OCI-LY7 (cell line): ENCODE results near the gene COL6A2. TPM values are rescaled to one million over a fixed set of nuclear protein-coding genes. Genes with fewer than 3 reads are reported as not detected.

Source experiments
- BruUV-seq: library from RNA; stranded (reverse); fragments of 400-500 nt; replicated peaks from 2 replicates; lab custom pipeline; 2021; lab: Mats Ljungman, UMichigan
- CTCF ChIA-PET: fragments of 300-600 bp; sonication (Branson Sonifier 250); formaldehyde crosslinking; loops from one replicate; lab custom pipeline; 2022; ENCODE audit warnings: antibody characterized with exemption; ENCODE audit not compliant: unreplicated experiment; lab: Charles Lee
- POLR2A ChIA-PET: fragments of 300-600 bp; sonication (Branson Sonifier 250); formaldehyde crosslinking; loops from one replicate; lab custom pipeline; 2022; ENCODE audit warnings: antibody characterized with exemption; lab: Charles Lee
- DNase-seq: peaks from one replicate; pipeline ENCODE4 v3.0.0-alpha.2; 2015; ENCODE audit warnings: low spot score
- H2AFZ ChIP-seq: fragments of 200-600 bp; sonication (generic), shearing (Covaris generic); 2 replicates; pipeline ENCODE4 v1.6.1; 2014; ENCODE audit warnings: mild to moderate bottlenecking, antibody characterized with exemption, low read length, moderate library complexity
- H3K27ac ChIP-seq: fragments of 200-600 bp; sonication (generic); 2 replicates; pipeline ENCODE4 v1.5.1; 2014; ENCODE audit warnings: mixed run types, low read depth, mild to moderate bottlenecking, moderate library complexity, low read length, inconsistent platforms; ENCODE audit not compliant: poor library complexity, severe bottlenecking
- H3K36me3 ChIP-seq: fragments of 200-600 bp; sonication (generic); 2 replicates; pipeline ENCODE4 v1.6.1; 2014; ENCODE audit warnings: mild to moderate bottlenecking, antibody characterized with exemption, low read length, moderate library complexity, mixed read lengths; ENCODE audit not compliant: insufficient read depth
- H3K4me1 ChIP-seq: fragments of 200-600 bp; sonication (generic); 2 replicates; pipeline ENCODE4 v1.5.1; 2014; ENCODE audit warnings: mild to moderate bottlenecking, low read length; ENCODE audit not compliant: insufficient read depth, poor library complexity, severe bottlenecking
- H3K4me2 ChIP-seq: fragments of 200-600 bp; sonication (generic); 2 replicates; pipeline ENCODE4 v1.6.1; 2014; ENCODE audit warnings: mild to moderate bottlenecking, low read length
- H3K4me3 ChIP-seq: fragments of 200-600 bp; sonication (generic); 2 replicates; pipeline ENCODE4 v1.5.1; 2014; ENCODE audit warnings: mild to moderate bottlenecking, low read depth, low read length; ENCODE audit not compliant: poor library complexity, severe bottlenecking
- H3K79me2 ChIP-seq: fragments of 200-600 bp; sonication (generic); 2 replicates; pipeline ENCODE4 v1.6.1; 2016; ENCODE audit warnings: low read depth, mild to moderate bottlenecking, low read length, moderate library complexity, mixed read lengths; ENCODE audit not compliant: insufficient read depth
- H3K9me2 ChIP-seq: fragments of 200-600 bp; sonication (generic); 2 replicates; pipeline ENCODE4 v1.6.1; 2016; ENCODE audit warnings: mild to moderate bottlenecking, low read length, mixed read lengths; ENCODE audit not compliant: insufficient read depth
- H3K9me3 ChIP-seq: fragments of 200-600 bp; sonication (generic); 2 replicates; pipeline ENCODE4 v1.6.1; 2014; ENCODE audit warnings: mild to moderate bottlenecking, mixed run types, low read length, mixed read lengths
- H4K20me1 ChIP-seq: fragments of 200-600 bp; sonication (generic); 2 replicates; pipeline ENCODE4 v1.6.1; 2014; ENCODE audit warnings: mild to moderate bottlenecking, antibody characterized with exemption, low read length, moderate library complexity, mixed read lengths; ENCODE audit not compliant: insufficient read depth
- CTCF ChIP-seq: fragments of 200-600 bp; sonication (generic); conservative IDR thresholded peaks from 2 replicates; pipeline ENCODE4 v1.5.1; 2014; ENCODE audit warnings: mild to moderate bottlenecking, antibody characterized with exemption, low read length, moderate library complexity, mixed read lengths
- EZH2phosphoT487 ChIP-seq: fragments of 200-600 bp; sonication (generic); IDR thresholded peaks from 2 replicates; pipeline ENCODE4 v1.6.1; 2018; ENCODE audit warnings: low read depth, borderline replicate concordance, mild to moderate bottlenecking, mixed run types, antibody characterized with exemption, low read length, moderate library complexity, mixed read lengths
- intact Hi-C: fragments of 100-400 bp; cut with micrococcal nuclease; formaldehyde crosslinking; loops from one replicate; pipeline ENCODE4 v1.10.0; 2022; ENCODE audit not compliant: unreplicated experiment
- total RNA-seq, 2 experiments: library from RNA; depleted of rRNA in 1 of 2; stranded (reverse); fragments of >200 nt in 1 of 2; shearing (Covaris generic) in 1 of 2; gene quantifications; 2 replicates each; pipeline ENCODE4 v1.2.3, GENCODE V29; 2014 to 2022

COL6A2 gene
- total RNA-seq, 2 experiments from 2014 or later = not detected

DNA sequence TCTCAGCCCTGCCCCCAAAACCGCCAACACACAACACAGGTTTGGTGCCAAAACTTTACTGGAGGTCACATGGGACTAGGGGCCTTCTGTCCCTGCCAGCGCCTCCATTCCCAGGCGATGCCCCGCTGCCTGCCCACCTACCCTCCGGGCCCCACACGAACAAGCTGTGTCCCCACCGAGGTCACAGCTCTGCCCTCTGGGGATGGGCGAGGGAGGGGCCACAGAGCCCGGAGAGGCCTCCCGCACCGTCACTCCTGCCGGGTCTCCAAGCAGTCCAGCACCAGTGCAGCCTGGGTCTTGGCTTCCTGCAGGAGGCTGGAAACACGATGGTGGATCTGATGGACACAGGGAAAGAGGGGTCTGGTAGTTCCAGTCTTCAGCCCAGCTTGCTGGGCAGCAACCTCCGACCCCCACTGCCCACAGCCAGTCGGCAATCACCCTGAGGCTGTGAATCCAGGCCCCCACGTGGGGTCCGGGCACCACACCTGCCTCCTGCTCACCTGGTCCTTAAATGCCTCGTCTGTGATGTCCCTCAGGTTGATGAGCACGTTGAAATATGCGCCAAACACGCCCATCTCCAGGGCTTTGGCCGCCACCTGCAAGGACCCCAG, 38.9 kb downstream of the COL6A2 start:
- H3K4me2 ChIP-seq = no peak overlapping the region
- H3K79me2 ChIP-seq = no peaks in the 10 kb centered on the region
- no peaks in the 10 kb centered on the region for H3K36me3 ChIP-seq
- no TSS peak for BruUV-seq
- H3K4me1 ChIP-seq = no peaks in the 10 kb centered on the region
- H3K9me2 ChIP-seq = no peaks in the 10 kb centered on the region
- no peaks in the 10 kb centered on the region for H3K9me3 ChIP-seq
- ChIA-PET POLR2A (no interaction called here), CTCF (no interaction called here)
- DNase-seq = no peak
- intact Hi-C loops = no loop called here
- no peaks in the 10 kb centered on the region for H4K20me1 ChIP-seq
- no peak overlapping the region for H2AFZ ChIP-seq
- no peak for TF ChIP-seq EZH2phosphoT487
- no peak for TF ChIP-seq CTCF
- no peak overlapping the region for H3K27ac ChIP-seq
- H3K4me3 ChIP-seq = no peak overlapping the region

- H3K79me2 ChIP-seq = no peaks in the 10 kb centered on the region
- H3K4me2 ChIP-seq = no peak overlapping the region
- CTCF ChIA-PET = no interaction called here
- no peak for DNase-seq
- BruUV-seq = no TSS peak
- H4K20me1 ChIP-seq = no peaks in the 10 kb centered on the region
- TF ChIP-seq CTCF (no peak), EZH2phosphoT487 (no peak)
- no peak overlapping the region for H3K27ac ChIP-seq
- no peaks in the 10 kb centered on the region for H3K9me3 ChIP-seq
- H2AFZ ChIP-seq = no peak overlapping the region
- H3K36me3 ChIP-seq = no peaks in the 10 kb centered on the region
- no peaks in the 10 kb centered on the region for H3K4me1 ChIP-seq
- H3K4me3 ChIP-seq = no peak overlapping the region
- POLR2A ChIA-PET = no interaction called here
- intact Hi-C loops = no loop called here
- H3K9me2 ChIP-seq = no peaks in the 10 kb centered on the region
Observed at GRCh38 chr21:46137908-46138307, 40.0 kb downstream of the COL6A2 start.

- Histone ChIP-seq H3K9me2 (no peaks in the 10 kb centered on the region), H3K9me3 (no peaks in the 10 kb centered on the region), H2AFZ (no peak overlapping the region), H3K4me3 (no peak overlapping the region), H4K20me1 (no peaks in the 10 kb centered on the region), H3K4me1 (no peaks in the 10 kb centered on the region), H3K27ac (no peak overlapping the region), H3K4me2 (no peak overlapping the region), H3K79me2 (no peaks in the 10 kb centered on the region), H3K36me3 (no peaks in the 10 kb centered on the region)
- BruUV-seq = no TSS peak
- CTCF ChIA-PET = no interaction called here
- POLR2A ChIA-PET = no interaction called here
- TF ChIP-seq CTCF (no peak), EZH2phosphoT487 (no peak)
- no peak for DNase-seq
- intact Hi-C loops = no loop called here
Observed at GRCh38 chr21:46138383-46138970, 40.6 kb downstream of the COL6A2 start.
